Panc1 (cell line): ENCODE measurements around the gene TEX264.

Source experiments
- CTCF ChIP-seq: fragments of 450-650 bp; IDR thresholded peaks from 2 replicates; pipeline ENCODE4 v1.5.1; 2017; ENCODE audit warnings: mild to moderate bottlenecking
- POLR2AphosphoS5 ChIP-seq: IDR thresholded peaks from 2 replicates; pipeline ENCODE4 v1.6.1; 2012; ENCODE audit warnings: mild to moderate bottlenecking, low read depth, low read length, moderate library complexity
- REST ChIP-seq, 2 experiments: IDR thresholded peaks; 2 replicates each; pipeline ENCODE4 v1.6.1; 2011 to 2012; ENCODE audit warnings: low read depth in 2 of 2, control low read depth in 1 of 2, low read length in 1 of 2, mild to moderate bottlenecking in 1 of 2, moderate library complexity in 1 of 2; ENCODE audit not compliant: insufficient read depth in 1 of 2

GRCh38 chr3:51708216-51708845 lies 37.3 kb downstream of the TEX264 start:
- TF ChIP-seq CTCF (no peak), REST (IDR thresholded peaks at IDR 0.05; ENCODE audit: insufficient read depth in 1 of 2, low read depth in 2 of 2, low read length in 1 of 2) (no peak), POLR2AphosphoS5 (no peak)
